ENCODE results near the gene METTL9.

DNA sequence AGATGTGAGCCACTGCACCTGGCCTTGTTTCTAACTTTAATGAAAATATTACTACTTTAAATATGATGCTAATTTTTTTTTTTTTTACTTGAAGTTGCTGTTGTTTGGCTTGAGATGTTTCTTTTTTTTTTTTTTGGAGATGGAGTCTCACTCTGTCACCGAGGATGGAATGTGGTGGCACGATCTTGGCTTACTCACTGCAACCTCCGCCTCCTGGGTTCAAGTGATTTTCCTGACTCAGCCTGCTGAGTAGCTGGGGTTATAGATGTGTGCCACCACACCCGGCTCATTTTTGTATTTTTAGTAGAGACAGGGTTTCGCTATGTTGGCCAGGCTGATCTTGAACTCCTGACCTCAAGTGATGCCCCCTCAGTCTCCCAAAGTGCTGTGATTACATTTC, 29.4 kb downstream of the METTL9 start:
- TF ChIP-seq ZFP3 (CRISPR knock-in tag; IDR thresholded peaks at IDR 0.05), result no peak
- TF ChIP-seq, protein P1, sequence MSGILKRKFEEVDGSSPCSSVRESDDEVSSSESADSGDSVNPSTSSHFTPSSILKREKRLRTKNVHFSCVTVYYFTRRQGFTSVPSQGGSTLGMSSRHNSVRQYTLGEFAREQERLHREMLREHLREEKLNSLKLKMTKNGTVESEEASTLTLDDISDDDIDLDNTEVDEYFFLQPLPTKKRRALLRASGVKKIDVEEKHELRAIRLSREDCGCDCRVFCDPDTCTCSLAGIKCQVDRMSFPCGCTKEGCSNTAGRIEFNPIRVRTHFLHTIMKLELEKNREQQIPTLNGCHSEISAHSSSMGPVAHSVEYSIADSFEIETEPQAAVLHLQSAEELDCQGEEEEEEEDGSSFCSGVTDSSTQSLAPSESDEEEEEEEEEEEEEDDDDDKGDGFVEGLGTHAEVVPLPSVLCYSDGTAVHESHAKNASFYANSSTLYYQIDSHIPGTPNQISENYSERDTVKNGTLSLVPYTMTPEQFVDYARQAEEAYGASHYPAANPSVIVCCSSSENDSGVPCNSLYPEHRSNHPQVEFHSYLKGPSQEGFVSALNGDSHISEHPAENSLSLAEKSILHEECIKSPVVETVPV (CRISPR knock-in tag; IDR thresholded peaks at IDR 0.05), result no peak
- TF ChIP-seq, protein P2, sequence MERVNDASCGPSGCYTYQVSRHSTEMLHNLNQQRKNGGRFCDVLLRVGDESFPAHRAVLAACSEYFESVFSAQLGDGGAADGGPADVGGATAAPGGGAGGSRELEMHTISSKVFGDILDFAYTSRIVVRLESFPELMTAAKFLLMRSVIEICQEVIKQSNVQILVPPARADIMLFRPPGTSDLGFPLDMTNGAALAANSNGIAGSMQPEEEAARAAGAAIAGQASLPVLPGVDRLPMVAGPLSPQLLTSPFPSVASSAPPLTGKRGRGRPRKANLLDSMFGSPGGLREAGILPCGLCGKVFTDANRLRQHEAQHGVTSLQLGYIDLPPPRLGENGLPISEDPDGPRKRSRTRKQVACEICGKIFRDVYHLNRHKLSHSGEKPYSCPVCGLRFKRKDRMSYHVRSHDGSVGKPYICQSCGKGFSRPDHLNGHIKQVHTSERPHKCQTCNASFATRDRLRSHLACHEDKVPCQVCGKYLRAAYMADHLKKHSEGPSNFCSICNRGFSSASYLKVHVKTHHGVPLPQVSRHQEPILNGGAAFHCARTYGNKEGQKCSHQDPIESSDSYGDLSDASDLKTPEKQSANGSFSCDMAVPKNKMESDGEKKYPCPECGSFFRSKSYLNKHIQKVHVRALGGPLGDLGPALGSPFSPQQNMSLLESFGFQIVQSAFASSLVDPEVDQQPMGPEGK (CRISPR knock-in tag; IDR thresholded peaks at IDR 0.05; ENCODE audit: borderline replicate concordance), result no peak
- TF ChIP-seq SNAI2 (CRISPR knock-in tag; IDR thresholded peaks at IDR 0.05), result no peak
- TF ChIP-seq ARNTL (CRISPR knock-in tag; IDR thresholded peaks at IDR 0.05; ENCODE audit: borderline replicate concordance, low read depth), result no peak
- TF ChIP-seq ZNF8 (CRISPR knock-in tag; IDR thresholded peaks at IDR 0.05), result no peak
- TF ChIP-seq GLIS3 (CRISPR knock-in tag; IDR thresholded peaks at IDR 0.05), result no peak
- TF ChIP-seq, protein P3, sequence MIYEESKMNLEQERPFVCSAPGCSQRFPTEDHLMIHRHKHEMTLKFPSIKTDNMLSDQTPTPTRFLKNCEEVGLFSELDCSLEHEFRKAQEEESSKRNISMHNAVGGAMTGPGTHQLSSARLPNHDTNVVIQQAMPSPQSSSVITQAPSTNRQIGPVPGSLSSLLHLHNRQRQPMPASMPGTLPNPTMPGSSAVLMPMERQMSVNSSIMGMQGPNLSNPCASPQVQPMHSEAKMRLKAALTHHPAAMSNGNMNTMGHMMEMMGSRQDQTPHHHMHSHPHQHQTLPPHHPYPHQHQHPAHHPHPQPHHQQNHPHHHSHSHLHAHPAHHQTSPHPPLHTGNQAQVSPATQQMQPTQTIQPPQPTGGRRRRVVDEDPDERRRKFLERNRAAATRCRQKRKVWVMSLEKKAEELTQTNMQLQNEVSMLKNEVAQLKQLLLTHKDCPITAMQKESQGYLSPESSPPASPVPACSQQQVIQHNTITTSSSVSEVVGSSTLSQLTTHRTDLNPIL (CRISPR knock-in tag; IDR thresholded peaks at IDR 0.05; ENCODE audit: low read depth), result no peak
- no peak for TF ChIP-seq ZNF565 (CRISPR knock-in tag; conservative IDR thresholded peaks at IDR 0.05; ENCODE audit: low read depth)
- TF ChIP-seq, protein P4, sequence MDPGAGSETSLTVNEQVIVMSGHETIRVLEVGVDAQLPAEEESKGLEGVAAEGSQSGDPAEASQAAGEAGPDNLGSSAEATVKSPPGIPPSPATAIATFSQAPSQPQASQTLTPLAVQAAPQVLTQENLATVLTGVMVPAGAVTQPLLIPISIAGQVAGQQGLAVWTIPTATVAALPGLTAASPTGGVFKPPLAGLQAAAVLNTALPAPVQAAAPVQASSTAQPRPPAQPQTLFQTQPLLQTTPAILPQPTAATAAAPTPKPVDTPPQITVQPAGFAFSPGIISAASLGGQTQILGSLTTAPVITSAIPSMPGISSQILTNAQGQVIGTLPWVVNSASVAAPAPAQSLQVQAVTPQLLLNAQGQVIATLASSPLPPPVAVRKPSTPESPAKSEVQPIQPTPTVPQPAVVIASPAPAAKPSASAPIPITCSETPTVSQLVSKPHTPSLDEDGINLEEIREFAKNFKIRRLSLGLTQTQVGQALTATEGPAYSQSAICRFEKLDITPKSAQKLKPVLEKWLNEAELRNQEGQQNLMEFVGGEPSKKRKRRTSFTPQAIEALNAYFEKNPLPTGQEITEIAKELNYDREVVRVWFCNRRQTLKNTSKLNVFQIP (CRISPR knock-in tag; IDR thresholded peaks at IDR 0.05; ENCODE audit: borderline replicate concordance, low read depth), result no peak
- TF ChIP-seq ZFP30 (CRISPR knock-in tag; IDR thresholded peaks at IDR 0.05), result no peak
- no peak for TF ChIP-seq CSDC2 (CRISPR knock-in tag; IDR thresholded peaks at IDR 0.05)
- TF ChIP-seq PPARA (CRISPR knock-in tag; IDR thresholded peaks at IDR 0.05; ENCODE audit: borderline replicate concordance), result no peak

Measured in SK-N-SH treated with all-trans-retinoic acid at 6 μM for 48 hours (cell line).